Transverse colon (tissue), 4 donors: ENCODE results near the gene CCDC177. TPM values are rescaled to one million over a fixed set of nuclear protein-coding genes. Genes with fewer than 3 reads are reported as not detected.
A peak's percentile ranks its signal among the peaks of the same experiment; 100 is the strongest.
"Not testable (repeated sequence)": the region's sequence is repeated elsewhere in the genome, so short reads cannot be mapped to it uniquely, and the experiment has no call there.

Experiments used
- DNase-seq: peaks from one replicate; pipeline ENCODE4 v3.0.0-alpha.2; 2019
- H3K27ac ChIP-seq, 4 donors: fragments of 200-600 bp; sonication (generic); 2 replicates each; pipeline ENCODE4 v1.5.1; 2016 to 2018; ENCODE audit warnings: inconsistent platforms in 4 of 4
- H3K27me3 ChIP-seq: fragments of 200-600 bp; sonication (generic); 2 replicates; pipeline ENCODE4 v1.5.1; 2017; ENCODE audit warnings: inconsistent platforms
- H3K36me3 ChIP-seq, 4 donors: fragments of 200-600 bp; sonication (generic); 2 replicates each; pipeline ENCODE4 v1.5.1; 2017 to 2019; ENCODE audit warnings: inconsistent platforms in 4 of 4
- H3K4me1 ChIP-seq, 4 donors: fragments of 200-600 bp; sonication (generic); 2 replicates each; pipeline ENCODE4 v1.5.1; 2017 to 2020; ENCODE audit warnings: inconsistent platforms in 4 of 4
- H3K4me3 ChIP-seq, 4 donors: fragments of 200-600 bp; sonication (generic); 1 replicate in 1 of 4; 2 replicates in 3 of 4; pipeline versions ENCODE4 v1.5.1 to v1.6.1; 2017 to 2019; ENCODE audit warnings: inconsistent platforms in 4 of 4
- H3K9me3 ChIP-seq, 2 donors: fragments of 200-600 bp; sonication (generic); 2 replicates each; pipeline ENCODE4 v1.5.1; 2017 to 2019; ENCODE audit warnings: inconsistent platforms in 2 of 2
- CTCF ChIP-seq, 5 experiments: fragments of 200-600 bp in 3 of 5; fragments of 450-650 bp in 2 of 5; sonication (generic) in 3 of 5; IDR thresholded peaks; 1 replicate in 2 of 5; 2 replicates in 3 of 5; pipeline ENCODE4 v1.5.1; 2016 to 2017; ENCODE audit warnings: antibody characterized with exemption in 5 of 5, inconsistent platforms in 3 of 5, mild to moderate bottlenecking in 2 of 5, moderate library complexity in 1 of 5
- EP300 ChIP-seq: sonication (generic); formaldehyde crosslinking; IDR thresholded peaks from one replicate; pipeline ENCODE4 v1.6.1; 2017; ENCODE audit warnings: antibody characterized with exemption, low read depth
- POLR2A ChIP-seq: fragments of 450-650 bp; IDR thresholded peaks from one replicate; pipeline ENCODE4 v1.6.1; 2016; ENCODE audit warnings: antibody characterized with exemption, mild to moderate bottlenecking, moderate library complexity
- POLR2AphosphoS5 ChIP-seq, 3 donors: sonication (generic); formaldehyde crosslinking; IDR thresholded peaks; one replicate each; pipeline ENCODE4 v1.6.1; 2016; ENCODE audit warnings: antibody characterized with exemption in 3 of 3
- WGBS, 2 donors: methylation state at CpG; one replicate each; pipeline ENCODE4 v1.1.5; 2018; ENCODE audit warnings: low coverage in 1 of 2; 5-methylcytosine and 5-hydroxymethylcytosine counted together
- in situ Hi-C, 4 donors: fragments of 200-750 bp; cut with MboI; loops; one replicate each; pipeline versions ENCODE4 v1.15.0 to v1.15.1; 2017; ENCODE audit warnings: low sequenced_read_pairs in 3 of 4, low pct_ligation_motif_present in 1 of 4, low pct_unique_long_range_greater_than_20kb in 1 of 4
- intact Hi-C: fragments of 100-400 bp; cut with DNase I; formaldehyde crosslinking; loops from one replicate; pipeline ENCODE4 v1.15.1; 2023; ENCODE audit warnings: low total_unique reads
- total RNA-seq, 4 donors: library from RNA; depleted of rRNA; stranded (reverse); fragments of >200 nt; gene quantifications; one replicate each; pipeline ENCODE4 v1.1.0, GENCODE V29; 2016

Gene CCDC177
- total RNA-seq, 4 donors from 2014 or later: not detected

GRCh38 chr14:69606258-69607184, 31.9 kb upstream of the CCDC177 start:
- H3K36me3 ChIP-seq: no peaks in the 10 kb centered on the region
- no peak for TF ChIP-seq POLR2AphosphoS5 (IDR thresholded peaks at IDR 0.05)
- TF ChIP-seq CTCF (IDR thresholded peaks at IDR 0.05): no peak
- no peak for TF ChIP-seq POLR2A
- TF ChIP-seq EP300: no peak
- peak overlapping the region; percentile 73 to 79 (median 76) for H3K27ac ChIP-seq
- 74 to 75% methylated on average over 2 to 5 of the region's 5 CpGs for WGBS, 2 donors
- no peaks in the 10 kb centered on the region for H3K27me3 ChIP-seq
- H3K4me1 ChIP-seq: peaks cover 5 to 46% (median 24%) of the 10 kb centered on the region in 4 donors
- H3K9me3 ChIP-seq: no peaks in the 10 kb centered on the region
- in situ Hi-C loops: no loop called here
- no peak overlapping the region for H3K4me3 ChIP-seq
- peak; percentile 56 for DNase-seq
- intact Hi-C loops: no loop called here

GRCh38 chr14:69605738-69606137, 31.1 kb upstream of the CCDC177 start:
- Histone ChIP-seq H3K27ac (peak overlapping the region; percentile 73 to 79 (median 76)), H3K27me3 (no peaks in the 10 kb centered on the region), H3K4me3 (no peak overlapping the region), H3K4me1 (peaks cover 5 to 43% (median 22%) of the 10 kb centered on the region in 4 donors), H3K36me3 (no peaks in the 10 kb centered on the region), H3K9me3 (no peaks in the 10 kb centered on the region)
- in situ Hi-C loops: no loop called here
- peak; percentile 43 for DNase-seq
- intact Hi-C loops: no loop called here
- no peak for TF ChIP-seq CTCF (IDR thresholded peaks at IDR 0.05)
- no peak for TF ChIP-seq POLR2A
- no peak for TF ChIP-seq EP300
- no peak for TF ChIP-seq POLR2AphosphoS5 (IDR thresholded peaks at IDR 0.05)

GRCh38 chr14:69600304-69600891, 25.7 kb upstream of the CCDC177 start:
- in situ Hi-C loops: no loop called here
- Histone ChIP-seq H3K27ac (no peak overlapping the region), H3K36me3 (no peaks in the 10 kb centered on the region), H3K9me3 (no peaks in the 10 kb centered on the region), H3K4me3 (no peak overlapping the region), H3K27me3 (no peaks in the 10 kb centered on the region), H3K4me1 (peaks cover 0 to 7% (median 4%) of the 10 kb centered on the region in 4 donors)
- 71% methylated on average over 3 of the region's 3 CpGs; no CpG with 5 or more reads in 1 of the 2 donors for WGBS, 2 donors
- no peak for DNase-seq
- TF ChIP-seq EP300 (no peak), POLR2AphosphoS5 (IDR thresholded peaks at IDR 0.05) (no peak), CTCF (IDR thresholded peaks at IDR 0.05) (no peak), POLR2A (no peak)
- intact Hi-C loops: loop anchor here (5.0 kb wide), 1 partner anchor 127 kb away; no protein-coding TSS in a partner anchor

GRCh38 chr14:69599431-69599830, 24.8 kb upstream of the CCDC177 start:
- H3K4me3 ChIP-seq, H3K27me3 ChIP-seq, H3K4me1 ChIP-seq, H3K27ac ChIP-seq, DNase-seq, intact Hi-C loops, H3K36me3 ChIP-seq, H3K9me3 ChIP-seq: not testable (repeated sequence)
- WGBS, 2 donors: 88 to 93% methylated on average over 3 to 5 of the region's 5 CpGs
- in situ Hi-C loops: loop anchor here (25.0 kb wide), 1 partner anchor 413 kb away; no protein-coding TSS in a partner anchor
